Astrocyte (in vitro differentiated cells and primary cell): Measurements from ENCODE around the gene DNASE2. TPM values are rescaled to one million over a fixed set of nuclear protein-coding genes. Genes with fewer than 3 reads are reported as not detected.
"Not testable (repeated sequence)": the region's sequence is repeated elsewhere in the genome, so short reads cannot be mapped to it uniquely, and the experiment has no call there.

ENCODE experiments used
- DNase-seq: peaks from one replicate; pipeline ENCODE4 v3.0.0-alpha.2; 2010; ENCODE audit warnings: low read depth
- FAIRE-seq: peaks from 2 replicates; lab custom pipeline; 2011; peaks lifted over from hg19 to GRCh38; lab: Jason Lieb, UNC
- H2AFZ ChIP-seq: 2 replicates; pipeline ENCODE4 v1.6.0; 2012; ENCODE audit warnings: low read depth, low read length, inconsistent platforms
- H3K27ac ChIP-seq: 2 replicates; pipeline ENCODE4 v1.5.1; 2011; ENCODE audit warnings: low read depth, low read length, inconsistent platforms
- H3K27me3 ChIP-seq: 2 replicates; pipeline ENCODE4 v1.6.0; 2011; ENCODE audit warnings: low read length, inconsistent platforms; ENCODE audit not compliant: insufficient read depth
- H3K36me3 ChIP-seq: 2 replicates; pipeline ENCODE4 v1.5.1; 2011; ENCODE audit warnings: low read length, inconsistent platforms; ENCODE audit not compliant: insufficient read depth
- H3K4me1 ChIP-seq: 2 replicates; pipeline ENCODE4 v1.5.1; 2011; ENCODE audit warnings: low read length, inconsistent platforms; ENCODE audit not compliant: insufficient read depth
- H3K4me2 ChIP-seq: 2 replicates; pipeline ENCODE4 v1.6.0; 2012; ENCODE audit warnings: low read length, inconsistent platforms
- H3K4me3 ChIP-seq: 2 replicates; pipeline ENCODE4 v1.5.1; 2011; ENCODE audit warnings: low read depth, mild to moderate bottlenecking, low read length, inconsistent platforms; ENCODE audit not compliant: insufficient read depth
- H3K79me2 ChIP-seq: 2 replicates; pipeline ENCODE4 v1.6.0; 2012; ENCODE audit warnings: mild to moderate bottlenecking, low read length, inconsistent platforms; ENCODE audit not compliant: insufficient read depth
- H3K9ac ChIP-seq: 2 replicates; pipeline ENCODE4 v1.6.0; 2012; ENCODE audit warnings: mild to moderate bottlenecking, low read length, inconsistent platforms
- H3K9me3 ChIP-seq: 2 replicates; pipeline ENCODE4 v1.5.1; 2012; ENCODE audit warnings: low read depth, mild to moderate bottlenecking, low read length, inconsistent platforms; ENCODE audit not compliant: insufficient read depth
- H4K20me1 ChIP-seq: 2 replicates; pipeline ENCODE4 v1.6.0; 2012; ENCODE audit warnings: low read length, inconsistent platforms; ENCODE audit not compliant: insufficient read depth
- H3K27ac Mint-ChIP-seq: one replicate; pipeline ENCODE4 v1.8.0; 2021; ENCODE audit warnings: mild to moderate bottlenecking, mixed read lengths; ENCODE audit not compliant: unreplicated experiment
- H3K27me3 Mint-ChIP-seq: one replicate; pipeline ENCODE4 v1.8.0; 2021; ENCODE audit warnings: low read depth, mixed read lengths; ENCODE audit not compliant: unreplicated experiment
- H3K36me3 Mint-ChIP-seq: one replicate; pipeline ENCODE4 v1.8.0; 2021; ENCODE audit warnings: low read depth, mixed read lengths; ENCODE audit not compliant: unreplicated experiment
- H3K4me1 Mint-ChIP-seq: one replicate; pipeline ENCODE4 v1.8.0; 2021; ENCODE audit warnings: low read depth, mixed read lengths; ENCODE audit not compliant: unreplicated experiment
- H3K4me3 Mint-ChIP-seq: one replicate; pipeline ENCODE4 v1.8.0; 2021; ENCODE audit warnings: mild to moderate bottlenecking, moderate library complexity, mixed read lengths; ENCODE audit not compliant: unreplicated experiment
- H3K9me3 Mint-ChIP-seq: one replicate; pipeline ENCODE4 v1.8.0; 2021; ENCODE audit warnings: mild to moderate bottlenecking, mixed read lengths; ENCODE audit not compliant: unreplicated experiment
- CTCF ChIP-seq: IDR thresholded peaks from 2 replicates; pipeline ENCODE4 v1.5.1; 2011; ENCODE audit warnings: low read depth, mild to moderate bottlenecking, inconsistent platforms, low read length, moderate library complexity; ENCODE audit not compliant: insufficient read depth
- EZH2 ChIP-seq: IDR thresholded peaks from 2 replicates; pipeline ENCODE4 v1.6.1; 2012; ENCODE audit warnings: mild to moderate bottlenecking, low read length, inconsistent platforms; ENCODE audit not compliant: insufficient read depth
- total RNA-seq: library from RNA; stranded (reverse); gene quantifications from 2 replicates; pipeline ENCODE4 v1.2.1, GENCODE V29; 2021

The DNASE2 gene
- total RNA-seq, 1 donor from 2014 or later = 33.1 TPM

DNA sequence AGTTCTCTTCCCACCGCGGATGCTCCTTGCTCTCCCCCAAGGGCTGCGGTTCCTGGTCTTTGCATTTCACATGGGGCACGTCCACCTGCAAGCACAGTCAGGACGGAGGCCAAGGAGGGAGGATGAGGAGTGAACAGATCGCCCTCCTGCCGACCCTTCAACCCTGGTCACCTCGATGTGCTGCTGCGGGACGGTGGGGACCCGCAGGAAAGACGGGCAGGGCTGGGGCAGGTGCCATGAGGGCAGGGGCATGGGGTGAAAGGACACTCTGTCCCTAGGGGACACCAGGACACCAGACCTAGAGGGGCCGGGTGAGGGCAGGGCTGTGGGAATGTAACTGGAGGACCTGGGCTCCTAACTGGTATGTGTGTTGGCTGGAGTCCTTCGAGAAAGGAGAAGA lies 37.0 kb upstream of the DNASE2 start:
- no peaks in the 10 kb centered on the region for H3K9me3 ChIP-seq
- H3K4me1 ChIP-seq = peaks cover 4% of the 10 kb centered on the region
- no peak overlapping the region for H3K4me3 ChIP-seq
- no peak overlapping the region for H2AFZ ChIP-seq
- H4K20me1 ChIP-seq = no peaks in the 10 kb centered on the region
- Mint-ChIP-seq H3K4me1 (peaks cover 4% of the 10 kb centered on the region), H3K4me3 (no peak overlapping the region), H3K27me3 (peaks cover 3% of the 10 kb centered on the region), H3K9me3 (no peaks in the 10 kb centered on the region), H3K36me3 (peaks cover 6% of the 10 kb centered on the region), H3K27ac (no peak overlapping the region)
- no peaks in the 10 kb centered on the region for H3K79me2 ChIP-seq
- no peak overlapping the region for H3K9ac ChIP-seq
- H3K27me3 ChIP-seq = no peaks in the 10 kb centered on the region
- FAIRE-seq (no peak), DNase-seq (no peak)
- TF ChIP-seq EZH2 (no peak), CTCF (no peak)
- no peak overlapping the region for H3K4me2 ChIP-seq
- H3K36me3 ChIP-seq = peaks cover 5% of the 10 kb centered on the region
- H3K27ac ChIP-seq = no peak overlapping the region

DNA sequence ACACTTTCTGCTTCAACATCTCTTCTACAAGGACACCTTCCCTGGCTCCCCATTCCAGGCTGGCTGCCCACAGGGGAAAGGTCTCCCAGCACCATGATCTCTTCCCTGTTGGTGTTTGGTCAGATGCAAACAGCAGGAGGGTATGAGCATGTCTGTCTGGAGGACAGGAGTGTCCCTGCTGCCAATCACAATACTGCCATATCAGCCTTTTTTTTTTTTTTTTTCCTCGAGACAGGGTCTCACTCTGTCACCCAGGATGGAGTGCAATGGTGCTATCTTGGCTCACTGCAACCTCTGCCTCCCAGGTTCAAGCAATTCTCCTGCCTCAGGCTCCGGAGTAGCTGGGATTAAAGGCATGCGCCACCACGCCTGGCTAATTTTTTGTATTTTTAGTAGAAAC lies 34.6 kb upstream of the DNASE2 start:
- H3K27ac Mint-ChIP-seq, H3K4me1 Mint-ChIP-seq, H2AFZ ChIP-seq, H3K79me2 ChIP-seq, H3K27ac ChIP-seq, DNase-seq, H3K27me3 ChIP-seq, H3K4me1 ChIP-seq, H3K9me3 ChIP-seq, H3K36me3 ChIP-seq, H3K4me3 ChIP-seq, H3K4me2 ChIP-seq, H3K4me3 Mint-ChIP-seq, H3K9ac ChIP-seq, FAIRE-seq, H3K36me3 Mint-ChIP-seq, H3K27me3 Mint-ChIP-seq, H3K9me3 Mint-ChIP-seq, H4K20me1 ChIP-seq: not testable (repeated sequence)

- Mint-ChIP-seq H3K27ac (no peak overlapping the region), H3K9me3 (no peaks in the 10 kb centered on the region), H3K27me3 (peaks cover 4% of the 10 kb centered on the region), H3K36me3 (no peaks in the 10 kb centered on the region), H3K4me3 (no peak overlapping the region), H3K4me1 (peaks cover 7% of the 10 kb centered on the region)
- Histone ChIP-seq H3K27me3 (no peaks in the 10 kb centered on the region), H3K9me3 (no peaks in the 10 kb centered on the region), H3K36me3 (no peaks in the 10 kb centered on the region), H4K20me1 (no peaks in the 10 kb centered on the region), H3K27ac (no peak overlapping the region), H3K9ac (no peak overlapping the region), H3K4me1 (peaks cover 9% of the 10 kb centered on the region), H3K79me2 (no peaks in the 10 kb centered on the region), H3K4me2 (no peak overlapping the region), H2AFZ (no peak overlapping the region), H3K4me3 (no peak overlapping the region)
- peak; percentile 26 for DNase-seq
- no peak for TF ChIP-seq EZH2
- TF ChIP-seq CTCF = no peak
- no peak for FAIRE-seq
Measured at GRCh38 chr19:12913851-12914690, 32.8 kb upstream of the DNASE2 start.
